Measurements from ENCODE around the gene GTF3C2. TPM values are rescaled to one million over a fixed set of nuclear protein-coding genes. Genes with fewer than 3 reads are reported as not detected.
"Not testable (repeated sequence)": the region's sequence is repeated elsewhere in the genome, so short reads cannot be mapped to it uniquely, and the experiment has no call there.

Gene GTF3C2
- total RNA-seq, 1 donor from 2014 or later = 86.6 TPM

GRCh38 chr2:27308359-27308881, 48.1 kb downstream of the GTF3C2 start, which contains the start of gene UCN:
Gene UCN, minus strand, starts transcription at chr2:27308445. Its CDS starts 550 bp downstream, at chr2:27307895.
- Mint-ChIP-seq H3K27ac (no peak within 1 kb of the TSS), H3K4me1 (ENCODE audit: low read depth) (peaks cover 1% of the 10 kb centered on the region), H3K36me3 (ENCODE audit: low read depth) (peaks cover 10% of the 10 kb centered on the region), H3K4me3 (no peak within 1 kb of the TSS), H3K27me3 (ENCODE audit: insufficient read depth) (peaks cover 17% of the 10 kb centered on the region), H3K9me3 (no peaks in the 10 kb centered on the region)
- intact Hi-C loops (cut with micrococcal nuclease) = loop anchor here (2.0 kb wide), 1 partner anchor 14 kb away; the partner anchor contains the start of gene MPV17
- no peak for DNase-seq (ENCODE audit: low spot score)

- Mint-ChIP-seq H3K27me3 (ENCODE audit: insufficient read depth) (peaks cover 17% of the 10 kb centered on the region), H3K27ac (no peak overlapping the region), H3K4me3 (no peak overlapping the region), H3K36me3 (ENCODE audit: low read depth) (peaks cover 10% of the 10 kb centered on the region), H3K9me3 (no peaks in the 10 kb centered on the region), H3K4me1 (ENCODE audit: low read depth) (peaks cover 8% of the 10 kb centered on the region)
- intact Hi-C loops (cut with micrococcal nuclease) = loop anchor here (2.0 kb wide), 1 partner anchor 15 kb away; the partner anchor contains the start of gene MPV17
- no peak for DNase-seq (ENCODE audit: low spot score)
Observed at GRCh38 chr2:27307545-27308358, 48.8 kb downstream of the GTF3C2 start.

GRCh38 chr2:27307287-27307544, 49.3 kb downstream of the GTF3C2 start:
- no peaks in the 10 kb centered on the region for H3K9me3 Mint-ChIP-seq
- peaks cover 17% of the 10 kb centered on the region for H3K27me3 Mint-ChIP-seq (ENCODE audit: insufficient read depth)
- no peak for DNase-seq (ENCODE audit: low spot score)
- intact Hi-C loops (cut with micrococcal nuclease) = no loop called here
- H3K36me3 Mint-ChIP-seq (ENCODE audit: low read depth) = peaks cover 9% of the 10 kb centered on the region
- no peak overlapping the region for H3K4me3 Mint-ChIP-seq
- H3K4me1 Mint-ChIP-seq (ENCODE audit: low read depth) = peaks cover 10% of the 10 kb centered on the region
- no peak overlapping the region for H3K27ac Mint-ChIP-seq

GRCh38 chr2:27306573-27307286, 49.8 kb downstream of the GTF3C2 start:
- no peaks in the 10 kb centered on the region for H3K9me3 Mint-ChIP-seq
- peaks cover 17% of the 10 kb centered on the region for H3K27me3 Mint-ChIP-seq (ENCODE audit: insufficient read depth)
- peak overlapping the region; percentile 30 for H3K4me3 Mint-ChIP-seq
- no peak overlapping the region for H3K27ac Mint-ChIP-seq
- peaks cover 10% of the 10 kb centered on the region for H3K4me1 Mint-ChIP-seq (ENCODE audit: low read depth)
- no peak for DNase-seq (ENCODE audit: low spot score)
- H3K36me3 Mint-ChIP-seq (ENCODE audit: low read depth) = peaks cover 8% of the 10 kb centered on the region
- intact Hi-C loops (cut with micrococcal nuclease) = no loop called here

- no peak for DNase-seq (ENCODE audit: low spot score)
- Mint-ChIP-seq H3K4me1 (ENCODE audit: low read depth) (peaks cover 10% of the 10 kb centered on the region), H3K4me3 (no peak overlapping the region), H3K9me3 (no peaks in the 10 kb centered on the region), H3K27ac (no peak overlapping the region), H3K36me3 (ENCODE audit: low read depth) (peaks cover 8% of the 10 kb centered on the region), H3K27me3 (ENCODE audit: insufficient read depth) (peaks cover 17% of the 10 kb centered on the region)
- intact Hi-C loops (cut with micrococcal nuclease) = no loop called here
Observed at GRCh38 chr2:27306136-27306535, 50.4 kb downstream of the GTF3C2 start.

GRCh38 chr2:27305516-27305915, 51.0 kb downstream of the GTF3C2 start:
- H3K36me3 Mint-ChIP-seq (ENCODE audit: low read depth) = peaks cover 7% of the 10 kb centered on the region

GRCh38 chr2:27304488-27305240, 51.9 kb downstream of the GTF3C2 start:
- intact Hi-C loops (cut with micrococcal nuclease) = loop anchor here (5.0 kb wide), 1 partner anchor 137 kb away; no protein-coding TSS in a partner anchor
- no peak overlapping the region for H3K4me3 Mint-ChIP-seq
- H3K27ac Mint-ChIP-seq = no peak overlapping the region
- DNase-seq (ENCODE audit: low spot score) = no peak
- H3K9me3 Mint-ChIP-seq = no peaks in the 10 kb centered on the region
- H3K27me3 Mint-ChIP-seq (ENCODE audit: insufficient read depth) = peaks cover 17% of the 10 kb centered on the region
- H3K4me1 Mint-ChIP-seq (ENCODE audit: low read depth) = peaks cover 10% of the 10 kb centered on the region
- H3K36me3 Mint-ChIP-seq (ENCODE audit: low read depth) = peaks cover 4% of the 10 kb centered on the region

More at GRCh38 chr2:27305516-27305915, 51.0 kb downstream of the GTF3C2 start:
- peaks cover 17% of the 10 kb centered on the region for H3K27me3 Mint-ChIP-seq (ENCODE audit: insufficient read depth)
- no peak for DNase-seq (ENCODE audit: low spot score)
- no peak overlapping the region for H3K4me3 Mint-ChIP-seq
- H3K9me3 Mint-ChIP-seq = no peaks in the 10 kb centered on the region
- intact Hi-C loops (cut with micrococcal nuclease) = no loop called here
- peaks cover 10% of the 10 kb centered on the region for H3K4me1 Mint-ChIP-seq (ENCODE audit: low read depth)
- no peak overlapping the region for H3K27ac Mint-ChIP-seq

GRCh38 chr2:27303093-27304025, 53.2 kb downstream of the GTF3C2 start:
- peaks cover 10% of the 10 kb centered on the region for H3K4me1 Mint-ChIP-seq (ENCODE audit: low read depth)
- no peaks in the 10 kb centered on the region for H3K9me3 Mint-ChIP-seq
- H3K27me3 Mint-ChIP-seq (ENCODE audit: insufficient read depth) = peaks cover 17% of the 10 kb centered on the region
- no peaks in the 10 kb centered on the region for H3K36me3 Mint-ChIP-seq (ENCODE audit: low read depth)
- DNase-seq (ENCODE audit: low spot score) = peak; percentile 34
- no peak overlapping the region for H3K27ac Mint-ChIP-seq
- peak overlapping the region; percentile 58 for H3K4me3 Mint-ChIP-seq
- intact Hi-C loops (cut with micrococcal nuclease) = loop anchor here (1.0 to 5.0 kb wide), 5 partner anchors 23 to 342 kb away; no protein-coding TSS in a partner anchor

GRCh38 chr2:27300606-27301005, 56.0 kb downstream of the GTF3C2 start:
- H3K27ac Mint-ChIP-seq; H3K4me1 Mint-ChIP-seq (ENCODE audit: low read depth); DNase-seq (ENCODE audit: low spot score); H3K9me3 Mint-ChIP-seq; H3K36me3 Mint-ChIP-seq (ENCODE audit: low read depth); H3K27me3 Mint-ChIP-seq (ENCODE audit: insufficient read depth); H3K4me3 Mint-ChIP-seq: not testable (repeated sequence)
- intact Hi-C loops (cut with micrococcal nuclease) = loop anchor here (5.0 kb wide), 1 partner anchor 133 kb away; no protein-coding TSS in a partner anchor

GRCh38 chr2:27298391-27299080, 58.0 kb downstream of the GTF3C2 start:
- Mint-ChIP-seq H3K9me3 (no peaks in the 10 kb centered on the region), H3K36me3 (ENCODE audit: low read depth) (no peaks in the 10 kb centered on the region), H3K4me3 (no peak overlapping the region), H3K27ac (no peak overlapping the region), H3K4me1 (ENCODE audit: low read depth) (peaks cover 10% of the 10 kb centered on the region), H3K27me3 (ENCODE audit: insufficient read depth) (no peaks in the 10 kb centered on the region)
- intact Hi-C loops (cut with micrococcal nuclease) = no loop called here
- DNase-seq (ENCODE audit: low spot score) = no peak

- DNase-seq (ENCODE audit: low spot score) = no peak
- Mint-ChIP-seq H3K4me3 (no peak overlapping the region), H3K27me3 (ENCODE audit: insufficient read depth) (peaks cover 10% of the 10 kb centered on the region), H3K9me3 (no peaks in the 10 kb centered on the region), H3K4me1 (ENCODE audit: low read depth) (no peaks in the 10 kb centered on the region), H3K27ac (no peak overlapping the region), H3K36me3 (ENCODE audit: low read depth) (no peaks in the 10 kb centered on the region)
- intact Hi-C loops (cut with micrococcal nuclease) = no loop called here
Observed at GRCh38 chr2:27297195-27297594, 59.4 kb downstream of the GTF3C2 start.

Measured in activated T-helper 1 cell treated with anti-CD3 and anti-CD28 coated beads, Interleukin-12 subunit alpha, Interleukin-12 subunit beta, Interleukin-2, Interleukin-4 antibody, amounts not matched to agents 30 ng/mL and 10 ng/mL and 1 ng/mL, durations not matched to agents 14 hours and 24 hours and 36 hours (primary cell).